Neutrophil (primary cell): Measurements from ENCODE around the gene OPTC.

Source experiments
- H3K27ac ChIP-seq: fragments of 200-600 bp; sonication (generic); 2 replicates; pipeline ENCODE4 v1.5.1; 2016; ENCODE audit warnings: mild to moderate bottlenecking, moderate library complexity
- H3K27me3 ChIP-seq: fragments of 200-600 bp; sonication (generic); 2 replicates; pipeline ENCODE4 v1.6.0; 2016; ENCODE audit warnings: mild to moderate bottlenecking
- H3K36me3 ChIP-seq: fragments of 200-600 bp; sonication (generic); 2 replicates; pipeline ENCODE4 v1.5.1; 2017
- H3K4me1 ChIP-seq, 2 experiments: fragments of 200-600 bp in 1 of 2; sonication (generic) in 1 of 2; 1 replicate in 1 of 2; 2 replicates in 1 of 2; pipeline versions ENCODE4 v1.5.1 to v1.6.1; 2013 to 2016; ENCODE audit warnings: low read depth in 1 of 2, low read length in 1 of 2, mild to moderate bottlenecking in 1 of 2, moderate library complexity in 1 of 2; ENCODE audit not compliant: control insufficient read depth in 1 of 2, insufficient read depth in 1 of 2
- H3K4me3 ChIP-seq, 2 experiments: fragments of 200-600 bp in 1 of 2; sonication (generic) in 1 of 2; 1 replicate in 1 of 2; 2 replicates in 1 of 2; pipeline ENCODE4 v1.5.1; 2013 to 2016; ENCODE audit warnings: low read depth in 1 of 2, low read length in 1 of 2, mild to moderate bottlenecking in 1 of 2, moderate library complexity in 1 of 2
- H3K9me3 ChIP-seq: fragments of 200-600 bp; sonication (generic); 2 replicates; pipeline ENCODE4 v1.5.1; 2016
- CTCF ChIP-seq: fragments of 200-600 bp; sonication (generic); IDR thresholded peaks from 2 replicates; pipeline ENCODE4 v1.5.1; 2016; ENCODE audit warnings: antibody characterized with exemption

OPTC gene

GRCh38 chr1:203521812-203522211 is 27.9 kb downstream of the OPTC start:
- no peaks in the 10 kb centered on the region for H3K27me3 ChIP-seq
- H3K27ac ChIP-seq = no peak overlapping the region
- H3K4me1 ChIP-seq = peaks cover 10 to 11% of the 10 kb centered on the region in 2 experiments
- no peak overlapping the region for H3K4me3 ChIP-seq
- H3K36me3 ChIP-seq = no peaks in the 10 kb centered on the region
- TF ChIP-seq CTCF = no peak
- no peaks in the 10 kb centered on the region for H3K9me3 ChIP-seq

- no peaks in the 10 kb centered on the region for H3K36me3 ChIP-seq
- no peaks in the 10 kb centered on the region for H3K27me3 ChIP-seq
- TF ChIP-seq CTCF = no peak
- no peak overlapping the region for H3K4me3 ChIP-seq
- no peak overlapping the region for H3K27ac ChIP-seq
- H3K4me1 ChIP-seq = peaks cover 6 to 8% of the 10 kb centered on the region in 2 experiments
- H3K9me3 ChIP-seq = no peaks in the 10 kb centered on the region
These were observed 28.3 kb downstream of the OPTC start for GRCh38 chr1:203522237-203522636.

GRCh38 chr1:203523667-203524066 is 29.7 kb downstream of the OPTC start:
- no peak overlapping the region for H3K4me3 ChIP-seq
- peaks cover 7 to 10% of the 10 kb centered on the region in 2 experiments for H3K4me1 ChIP-seq
- H3K27ac ChIP-seq = no peak overlapping the region
- H3K27me3 ChIP-seq = no peaks in the 10 kb centered on the region
- H3K9me3 ChIP-seq = no peaks in the 10 kb centered on the region
- no peaks in the 10 kb centered on the region for H3K36me3 ChIP-seq
- TF ChIP-seq CTCF = no peak

- H3K4me1 ChIP-seq = peaks cover 10 to 15% of the 10 kb centered on the region in 2 experiments
These were observed 30.2 kb downstream of the OPTC start for GRCh38 chr1:203524152-203524551.

GRCh38 chr1:203524824-203525223 is 30.9 kb downstream of the OPTC start:
- no peaks in the 10 kb centered on the region for H3K9me3 ChIP-seq

More at GRCh38 chr1:203524152-203524551, 30.2 kb downstream of the OPTC start:
- no peak overlapping the region for H3K4me3 ChIP-seq
- no peaks in the 10 kb centered on the region for H3K9me3 ChIP-seq
- H3K36me3 ChIP-seq = no peaks in the 10 kb centered on the region
- no peak overlapping the region for H3K27ac ChIP-seq
- H3K27me3 ChIP-seq = no peaks in the 10 kb centered on the region
- no peak for TF ChIP-seq CTCF

More at GRCh38 chr1:203524824-203525223, 30.9 kb downstream of the OPTC start:
- Histone ChIP-seq H3K27me3 (no peaks in the 10 kb centered on the region), H3K4me3 (no peak overlapping the region), H3K36me3 (no peaks in the 10 kb centered on the region), H3K27ac (no peak overlapping the region), H3K4me1 (peaks cover 10 to 15% of the 10 kb centered on the region in 2 experiments)
- no peak for TF ChIP-seq CTCF
